Measurements from ENCODE around the gene PARD3B.

GRCh38 chr2:205043285-205043684, 498.0 kb downstream of the PARD3B start:
- TF ChIP-seq NFE2L1 (CRISPR knock-in tag; IDR thresholded peaks at IDR 0.05; ENCODE audit: borderline replicate concordance): no peak
- no peak for TF ChIP-seq E2F1 (CRISPR knock-in tag; IDR thresholded peaks at IDR 0.05)
- TF ChIP-seq POLR2AphosphoS2 (IDR thresholded peaks at IDR 0.05; ENCODE audit: low read depth, low read length): no peak
- TF ChIP-seq ZNF607 (CRISPR knock-in tag; IDR thresholded peaks at IDR 0.05; ENCODE audit: borderline replicate concordance): no peak
- no peak for TF ChIP-seq FOXC1 (CRISPR knock-in tag; IDR thresholded peaks at IDR 0.05; ENCODE audit: borderline replicate concordance)
- no peak for TF ChIP-seq PHB2 (IDR thresholded peaks at IDR 0.05; ENCODE audit: partially characterized antibody)
- TF ChIP-seq KLF9 (CRISPR knock-in tag; IDR thresholded peaks at IDR 0.05; ENCODE audit: low read depth): no peak
- no peak for TF ChIP-seq RFX3 (CRISPR knock-in tag; IDR thresholded peaks at IDR 0.05)
- TF ChIP-seq ATF3 (CRISPR knock-in tag; IDR thresholded peaks at IDR 0.05): no peak
- TF ChIP-seq JUND (CRISPR knock-in tag; IDR thresholded peaks at IDR 0.05): no peak
- TF ChIP-seq KAT7 (CRISPR knock-in tag; IDR thresholded peaks at IDR 0.05; ENCODE audit: borderline replicate concordance): no peak

All from HepG2 (cell line).